K562 (cell line): Measurements from ENCODE around the gene NME2. TPM values are rescaled to one million over a fixed set of nuclear protein-coding genes. Genes with fewer than 3 reads are reported as not detected.

ENCODE experiments used
- ARHGAP35 ChIP-seq: fragments of 450-650 bp; IDR thresholded peaks from 2 replicates; pipeline ENCODE4 v1.6.1; 2018; ENCODE audit not compliant: partially characterized antibody
- ESRRB ChIP-seq: fragments of 250-450 bp; sonication (Bioruptor Pico); IDR thresholded peaks from 2 replicates; pipeline ENCODE4 v1.5.0; 2020; ENCODE audit warnings: mild to moderate bottlenecking, moderate library complexity, borderline replicate concordance
- FOS ChIP-seq: IDR thresholded peaks from 3 replicates; pipeline ENCODE4 v1.6.1; 2011; ENCODE audit not compliant: insufficient read length; ENCODE audit errors: extremely low read depth
- GATAD2B ChIP-seq: fragments of 450-650 bp; IDR thresholded peaks from 2 replicates; pipeline ENCODE4 v1.6.1; 2017; ENCODE audit warnings: mild to moderate bottlenecking, borderline replicate concordance
- HDAC2 ChIP-seq: fragments of 450-650 bp; IDR thresholded peaks from 2 replicates; pipeline ENCODE4 v1.6.1; 2016; ENCODE audit warnings: mild to moderate bottlenecking
- HIVEP1 ChIP-seq: fragments of 250-450 bp; sonication (Bioruptor Pico); IDR thresholded peaks from 2 replicates; pipeline ENCODE4 v1.4.0; 2020; ENCODE audit warnings: mild to moderate bottlenecking
- HSF4 ChIP-seq: fragments of 250-450 bp; sonication (Bioruptor Pico); IDR thresholded peaks from 2 replicates; pipeline ENCODE4 v2.1.2; 2022; ENCODE audit warnings: mild to moderate bottlenecking, moderate library complexity, borderline replicate concordance
- JUN ChIP-seq, 2 experiments: sonication (generic) in 1 of 2; formaldehyde crosslinking in 1 of 2; IDR thresholded peaks; 2 replicates each; pipeline versions ENCODE4 v1.6.1 to v1.8.0; 2012 to 2022; ENCODE audit warnings: borderline replicate concordance in 2 of 2, mild to moderate bottlenecking in 2 of 2, improper control_type of control experiment in 1 of 2, low read depth in 1 of 2, low read length in 1 of 2, missing genetic modification reagents in 1 of 2
- MYC ChIP-seq, 2 experiments: fragments of 250-450 bp in 1 of 2; sonication (Bioruptor Pico) in 1 of 2; IDR thresholded peaks; 2 replicates each; pipeline versions ENCODE4 v1.5.1 to v1.6.1; 2012 to 2021; ENCODE audit warnings: low read depth in 2 of 2, borderline replicate concordance in 1 of 2, improper control_type of control experiment in 1 of 2, low read length in 1 of 2, mild to moderate bottlenecking in 1 of 2, moderate library complexity in 1 of 2
- NFIC ChIP-seq: fragments of 450-650 bp; IDR thresholded peaks from 2 replicates; pipeline ENCODE4 v1.6.1; 2017; ENCODE audit warnings: mild to moderate bottlenecking, inconsistent platforms
- PPARD ChIP-seq: fragments of 250-450 bp; sonication (Bioruptor Pico); IDR thresholded peaks from 2 replicates; pipeline ENCODE4 v1.8.0; 2022; ENCODE audit warnings: inconsistent platforms, mild to moderate bottlenecking, moderate library complexity
- PURB ChIP-seq: sonication (generic); formaldehyde crosslinking; IDR thresholded peaks from 2 replicates; pipeline ENCODE4 v1.9.0; 2021; ENCODE audit warnings: low read depth, mild to moderate bottlenecking, missing genetic modification reagents
- ZNF282 ChIP-seq: sonication (generic); formaldehyde crosslinking; IDR thresholded peaks from 2 replicates; pipeline ENCODE4 v1.8.1; 2023; ENCODE audit warnings: missing genetic modification reagents
- ZNF41 ChIP-seq: fragments of 250-450 bp; sonication (Bioruptor Pico); conservative IDR thresholded peaks from 2 replicates; pipeline ENCODE4 v1.4.0; 2020; ENCODE audit warnings: mild to moderate bottlenecking
- polyA plus RNA-seq, 8 experiments: library from polyadenylated mRNA; depleted of rRNA in 4 of 8; stranded (reverse) in 5 of 8; unstranded in 3 of 8; fragments of >200 nt; fragmentation: Nextera tagmentation in 2 of 8; fragmentation: Illumina TruSeq in 1 of 8; extraction: Ambion mirVana in 2 of 8; extraction: Trizol in 1 of 8; gene quantifications; 2 replicates each; pipeline versions ENCODE4 v1.2.1 to v1.2.3, GENCODE V29; 2011 to 2014; ENCODE audit warnings: inconsistent platforms in 1 of 8, missing spikeins in 1 of 8
- total RNA-seq, 7 experiments: library from RNA; depleted of rRNA in 6 of 7; stranded (reverse); fragments of >200 nt in 6 of 7; fragmentation: Illumina TruSeq in 2 of 7; extraction: Trizol in 2 of 7; gene quantifications; 2 replicates each; pipeline versions ENCODE4 v1.2.1 to v1.2.3, GENCODE V29; 2011 to 2021; ENCODE audit warnings: low replicate concordance in 1 of 7
- TF ChIP-seq, protein P1 (sequence below), 2 experiments: fragments of 450-650 bp; formaldehyde crosslinking in 1 of 2; IDR thresholded peaks; 2 replicates each; pipeline versions ENCODE4 v1.4.0 to v1.6.1; 2014 to 2020; ENCODE audit warnings: mild to moderate bottlenecking in 2 of 2, borderline replicate concordance in 1 of 2, low read depth in 1 of 2
- TF ChIP-seq, protein P2 (sequence below): fragments of 450-650 bp; IDR thresholded peaks from one replicate; pipeline ENCODE4 v1.6.1; 2018; ENCODE audit warnings: mild to moderate bottlenecking, moderate library complexity; ENCODE audit not compliant: partially characterized antibody

NME2 gene
- total and polyA plus RNA-seq, 9 of the 15 experiments (the other 6 are each of a cell fraction or from before 2014, with no cell fraction given), result 684 to 1,202 (median 924) TPM

DNA sequence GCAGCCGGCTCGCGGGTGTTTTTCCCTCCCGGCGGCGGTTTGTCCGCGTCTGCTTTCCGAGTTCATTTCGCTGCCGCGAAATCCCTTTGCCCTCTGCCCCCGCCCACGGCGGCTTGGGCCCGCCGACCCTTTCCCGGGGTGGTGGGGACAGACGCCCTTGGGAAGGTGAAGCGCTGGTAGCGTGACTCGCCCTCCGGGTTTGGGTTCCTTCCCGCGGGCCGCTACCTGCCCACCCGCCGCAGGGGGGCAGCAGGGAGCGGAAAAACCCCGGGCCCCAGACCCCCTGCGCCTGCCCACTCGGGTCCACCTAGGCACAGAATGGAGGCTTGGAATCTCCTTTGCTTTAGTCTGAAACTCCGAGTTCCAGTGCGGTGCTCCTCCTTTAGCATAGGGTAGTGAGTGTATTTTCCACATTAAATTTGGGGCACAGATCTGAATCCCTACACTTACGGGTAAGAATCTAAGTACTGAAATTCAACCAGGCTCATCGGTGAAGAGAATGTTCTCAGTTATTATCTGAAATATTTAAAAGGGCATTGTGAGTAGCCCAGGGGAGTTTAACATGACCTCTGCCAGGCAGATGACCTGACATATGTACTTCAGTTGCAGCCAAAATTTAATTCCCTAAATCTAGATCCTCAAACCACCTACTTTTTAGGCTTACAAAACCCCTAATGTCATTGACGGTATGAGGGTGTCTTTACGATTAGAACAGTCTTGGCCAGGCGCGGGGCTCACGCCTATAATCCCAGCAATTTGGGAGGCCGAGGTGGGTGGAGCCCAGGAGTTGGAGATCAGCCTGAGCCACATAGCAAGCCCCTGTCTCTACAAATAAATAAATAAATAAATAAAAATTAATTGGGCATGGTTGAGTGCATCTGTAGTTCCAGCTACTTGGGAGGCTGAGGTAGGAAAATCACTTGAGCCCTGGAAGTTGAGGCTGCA is 1.0 kb downstream of the NME2 start (continued):
- TF ChIP-seq, protein P1, sequence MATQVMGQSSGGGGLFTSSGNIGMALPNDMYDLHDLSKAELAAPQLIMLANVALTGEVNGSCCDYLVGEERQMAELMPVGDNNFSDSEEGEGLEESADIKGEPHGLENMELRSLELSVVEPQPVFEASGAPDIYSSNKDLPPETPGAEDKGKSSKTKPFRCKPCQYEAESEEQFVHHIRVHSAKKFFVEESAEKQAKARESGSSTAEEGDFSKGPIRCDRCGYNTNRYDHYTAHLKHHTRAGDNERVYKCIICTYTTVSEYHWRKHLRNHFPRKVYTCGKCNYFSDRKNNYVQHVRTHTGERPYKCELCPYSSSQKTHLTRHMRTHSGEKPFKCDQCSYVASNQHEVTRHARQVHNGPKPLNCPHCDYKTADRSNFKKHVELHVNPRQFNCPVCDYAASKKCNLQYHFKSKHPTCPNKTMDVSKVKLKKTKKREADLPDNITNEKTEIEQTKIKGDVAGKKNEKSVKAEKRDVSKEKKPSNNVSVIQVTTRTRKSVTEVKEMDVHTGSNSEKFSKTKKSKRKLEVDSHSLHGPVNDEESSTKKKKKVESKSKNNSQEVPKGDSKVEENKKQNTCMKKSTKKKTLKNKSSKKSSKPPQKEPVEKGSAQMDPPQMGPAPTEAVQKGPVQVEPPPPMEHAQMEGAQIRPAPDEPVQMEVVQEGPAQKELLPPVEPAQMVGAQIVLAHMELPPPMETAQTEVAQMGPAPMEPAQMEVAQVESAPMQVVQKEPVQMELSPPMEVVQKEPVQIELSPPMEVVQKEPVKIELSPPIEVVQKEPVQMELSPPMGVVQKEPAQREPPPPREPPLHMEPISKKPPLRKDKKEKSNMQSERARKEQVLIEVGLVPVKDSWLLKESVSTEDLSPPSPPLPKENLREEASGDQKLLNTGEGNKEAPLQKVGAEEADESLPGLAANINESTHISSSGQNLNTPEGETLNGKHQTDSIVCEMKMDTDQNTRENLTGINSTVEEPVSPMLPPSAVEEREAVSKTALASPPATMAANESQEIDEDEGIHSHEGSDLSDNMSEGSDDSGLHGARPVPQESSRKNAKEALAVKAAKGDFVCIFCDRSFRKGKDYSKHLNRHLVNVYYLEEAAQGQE (IDR thresholded peaks at IDR 0.05; ENCODE audit: borderline replicate concordance), result no peak
- TF ChIP-seq, protein P1 (CRISPR knock-in tag; IDR thresholded peaks at IDR 0.05; ENCODE audit: low read depth), result no peak
- peak; percentile 10; the same call in 1 of the 2 replicates for TF ChIP-seq GATAD2B
- TF ChIP-seq, protein P2, sequence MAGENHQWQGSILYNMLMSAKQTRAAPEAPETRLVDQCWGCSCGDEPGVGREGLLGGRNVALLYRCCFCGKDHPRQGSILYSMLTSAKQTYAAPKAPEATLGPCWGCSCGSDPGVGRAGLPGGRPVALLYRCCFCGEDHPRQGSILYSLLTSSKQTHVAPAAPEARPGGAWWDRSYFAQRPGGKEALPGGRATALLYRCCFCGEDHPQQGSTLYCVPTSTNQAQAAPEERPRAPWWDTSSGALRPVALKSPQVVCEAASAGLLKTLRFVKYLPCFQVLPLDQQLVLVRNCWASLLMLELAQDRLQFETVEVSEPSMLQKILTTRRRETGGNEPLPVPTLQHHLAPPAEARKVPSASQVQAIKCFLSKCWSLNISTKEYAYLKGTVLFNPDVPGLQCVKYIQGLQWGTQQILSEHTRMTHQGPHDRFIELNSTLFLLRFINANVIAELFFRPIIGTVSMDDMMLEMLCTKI, result no peak
- no peak for TF ChIP-seq HIVEP1 (CRISPR knock-in tag)
- 0 out of 2 replicates have a peak, but pooled peaks have one; percentile 4 for TF ChIP-seq NFIC
- TF ChIP-seq HDAC2, result 0 out of 2 replicates have a peak, but pooled peaks have one; percentile 57
- TF ChIP-seq ESRRB (CRISPR knock-in tag), result no peak
- no peak for TF ChIP-seq MYC (IDR thresholded peaks at IDR 0.05; ENCODE audit: low read depth, low read length)
- TF ChIP-seq MYC (CRISPR knock-in tag; IDR thresholded peaks at IDR 0.05; ENCODE audit: borderline replicate concordance, low read depth), result peak; percentile 91; the same call in 1 of the 2 replicates
- no peak for TF ChIP-seq HSF4
- no peak for TF ChIP-seq JUN (IDR thresholded peaks at IDR 0.05; ENCODE audit: borderline replicate concordance, low read depth, low read length)
- no peak for TF ChIP-seq JUN (CRISPR knock-in tag; IDR thresholded peaks at IDR 0.05; ENCODE audit: borderline replicate concordance)
- TF ChIP-seq ZNF282, result no peak
- TF ChIP-seq FOS, result no peak
- no peak for TF ChIP-seq PPARD
- no peak for TF ChIP-seq PURB
- TF ChIP-seq ZNF41 (CRISPR knock-in tag), result no peak
- no peak for TF ChIP-seq ARHGAP35
